CD4-positive, alpha-beta memory T cell (primary cell): Measurements from ENCODE around the gene AQP4. TPM values are rescaled to one million over a fixed set of nuclear protein-coding genes. Genes with fewer than 3 reads are reported as not detected.

ENCODE experiments used
- CTCF ChIA-PET: fragments of 350-600 bp; sonication (Branson Sonifier 250); formaldehyde crosslinking; loops from one replicate; lab custom pipeline; 2021; ENCODE audit warnings: inconsistent platforms; ENCODE audit not compliant: partially characterized antibody; lab: Charles Lee
- POLR2A ChIA-PET: fragments of 350-600 bp; sonication (Branson Sonifier 250); formaldehyde crosslinking; loops from one replicate; lab custom pipeline; 2021; ENCODE audit not compliant: partially characterized antibody; lab: Charles Lee
- DNase-seq, 5 donors: peaks; one replicate each; pipeline versions ENCODE4 v3.0.0 to v3.0.0-alpha.2; 2020 to 2022; ENCODE audit warnings: mixed read lengths in 1 of 5
- H3K27ac ChIP-seq: one replicate; pipeline ENCODE4 v1.7.0; 2013; ENCODE audit warnings: low read depth, low read length
- H3K27me3 ChIP-seq: 2 replicates; pipeline ENCODE4 v1.7.0; 2013; ENCODE audit warnings: mild to moderate bottlenecking, low read length, moderate library complexity; ENCODE audit not compliant: insufficient read depth
- H3K36me3 ChIP-seq: 2 replicates; pipeline ENCODE4 v1.7.0; 2013; ENCODE audit warnings: mild to moderate bottlenecking, low read length, moderate library complexity; ENCODE audit not compliant: insufficient read depth
- H3K4me1 ChIP-seq: 2 replicates; pipeline ENCODE4 v1.7.0; 2013; ENCODE audit warnings: mild to moderate bottlenecking, low read length, moderate library complexity; ENCODE audit not compliant: insufficient read depth
- H3K4me3 ChIP-seq, 2 donors: one replicate each; pipeline ENCODE4 v1.7.0; 2013; ENCODE audit warnings: low read length in 2 of 2, mild to moderate bottlenecking in 1 of 2
- H3K9me3 ChIP-seq, 2 donors: one replicate each; pipeline ENCODE4 v1.7.0; 2013; ENCODE audit warnings: low read length in 2 of 2, control low read depth in 1 of 2; ENCODE audit not compliant: control insufficient read depth in 1 of 2
- H3K27ac Mint-ChIP-seq, 7 donors: one replicate each; pipeline ENCODE4 v1.8.0; 2020 to 2021; ENCODE audit warnings: mixed read lengths in 7 of 7, mild to moderate bottlenecking in 6 of 7, inconsistent platforms in 3 of 7, moderate library complexity in 3 of 7
- H3K27me3 Mint-ChIP-seq, 2 donors: one replicate each; pipeline ENCODE4 v1.8.0; 2020 to 2021; ENCODE audit warnings: mixed read lengths in 2 of 2
- H3K36me3 Mint-ChIP-seq, 2 donors: one replicate each; pipeline ENCODE4 v1.8.0; 2020 to 2021; ENCODE audit warnings: mixed read lengths in 2 of 2, inconsistent platforms in 1 of 2, mild to moderate bottlenecking in 1 of 2
- H3K4me1 Mint-ChIP-seq, 4 donors: one replicate each; pipeline ENCODE4 v1.8.0; 2020 to 2021; ENCODE audit warnings: mixed read lengths in 4 of 4, mild to moderate bottlenecking in 1 of 4
- H3K4me3 Mint-ChIP-seq, 8 donors: one replicate each; pipeline ENCODE4 v1.8.0; 2020 to 2021; ENCODE audit warnings: mixed read lengths in 8 of 8, mild to moderate bottlenecking in 7 of 8, moderate library complexity in 6 of 8, inconsistent platforms in 3 of 8
- H3K9me3 Mint-ChIP-seq, 8 donors: one replicate each; pipeline ENCODE4 v1.8.0; 2020 to 2021; ENCODE audit warnings: mixed read lengths in 8 of 8, mild to moderate bottlenecking in 5 of 8, inconsistent platforms in 3 of 8, moderate library complexity in 1 of 8
- intact Hi-C: fragments of 100-400 bp; cut with micrococcal nuclease; formaldehyde crosslinking; loops from one replicate; pipeline ENCODE4 v1.15.1; 2023
- polyA plus RNA-seq, 2 donors: library from polyadenylated mRNA; unstranded; fragments of 300-500 nt; fragmentation: Illumina TruSeq; gene quantifications; one replicate each; pipeline ENCODE4 v1.2.3, GENCODE V29; 2021
- total RNA-seq, 2 experiments: library from RNA; stranded (reverse); gene quantifications; one replicate each; pipeline ENCODE4 v1.2.3, GENCODE V29; 2021

Gene AQP4
- total and polyA plus RNA-seq, 4 experiments from 2014 or later: not detected

DNA sequence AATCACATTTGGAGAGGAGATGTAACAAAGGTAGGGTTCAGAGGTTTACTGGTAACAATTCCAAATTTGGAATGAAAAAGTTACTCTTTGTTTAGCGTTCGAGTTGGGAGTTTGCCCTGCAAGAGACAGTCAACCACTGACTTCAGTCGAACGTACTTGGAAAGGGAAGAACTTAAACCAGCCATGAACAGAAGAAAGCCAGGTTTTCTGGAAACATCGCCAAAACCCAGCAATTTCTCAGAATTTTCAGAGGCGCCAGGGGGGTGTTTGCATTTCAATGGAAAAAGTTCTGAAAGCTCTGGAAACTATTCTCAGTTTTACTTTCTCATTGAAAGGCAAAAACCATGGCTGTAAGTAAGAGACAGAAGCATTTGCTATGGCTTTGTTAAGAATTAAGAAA is 28.5 kb upstream of the AQP4 start:
- Histone ChIP-seq H3K27ac (no peak overlapping the region), H3K27me3 (no peaks in the 10 kb centered on the region), H3K4me1 (no peaks in the 10 kb centered on the region), H3K4me3 (no peak overlapping the region), H3K9me3 (no peaks in the 10 kb centered on the region), H3K36me3 (no peaks in the 10 kb centered on the region)
- peaks cover 0 to 4% (median 2%) of the 10 kb centered on the region in 8 donors for H3K9me3 Mint-ChIP-seq
- POLR2A ChIA-PET: no interaction called here
- H3K27me3 Mint-ChIP-seq: no peaks in the 10 kb centered on the region
- H3K4me1 Mint-ChIP-seq: peaks cover 0 to 1% (median 0%) of the 10 kb centered on the region in 4 donors
- intact Hi-C loops: no loop called here
- no peaks in the 10 kb centered on the region for H3K36me3 Mint-ChIP-seq
- DNase-seq: no peak
- H3K4me3 Mint-ChIP-seq: no peak overlapping the region
- CTCF ChIA-PET: no interaction called here
- H3K27ac Mint-ChIP-seq: no peak overlapping the region

DNA sequence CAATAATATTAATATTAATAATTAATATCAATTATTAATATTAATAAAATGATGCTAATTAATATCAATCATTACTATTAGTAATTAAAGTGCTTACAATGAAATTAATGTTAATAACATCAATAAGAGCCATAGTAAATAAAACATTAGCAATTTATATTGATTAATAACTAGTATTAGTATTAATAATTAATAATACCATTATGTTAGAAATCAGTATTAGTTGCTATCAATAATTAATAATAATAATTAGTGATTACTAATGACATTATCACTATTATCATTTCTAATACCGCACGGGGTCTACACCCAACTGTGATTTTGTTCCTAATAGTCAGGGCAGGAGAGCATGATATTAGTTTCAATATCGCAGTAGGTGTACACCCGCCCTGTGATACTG is 22.8 kb upstream of the AQP4 start:
- Histone ChIP-seq H3K9me3 (no peaks in the 10 kb centered on the region), H3K4me1 (no peaks in the 10 kb centered on the region), H3K4me3 (no peak overlapping the region), H3K27me3 (no peaks in the 10 kb centered on the region), H3K27ac (no peak overlapping the region), H3K36me3 (no peaks in the 10 kb centered on the region)
- peaks cover 0 to 2% (median 0%) of the 10 kb centered on the region in 8 donors for H3K9me3 Mint-ChIP-seq
- ChIA-PET CTCF (no interaction called here), POLR2A (no interaction called here)
- H3K27me3 Mint-ChIP-seq: no peaks in the 10 kb centered on the region
- H3K36me3 Mint-ChIP-seq: no peaks in the 10 kb centered on the region
- intact Hi-C loops: no loop called here
- H3K4me1 Mint-ChIP-seq: no peaks in the 10 kb centered on the region
- no peak overlapping the region for H3K4me3 Mint-ChIP-seq
- DNase-seq: no peak
- no peak overlapping the region for H3K27ac Mint-ChIP-seq

DNA sequence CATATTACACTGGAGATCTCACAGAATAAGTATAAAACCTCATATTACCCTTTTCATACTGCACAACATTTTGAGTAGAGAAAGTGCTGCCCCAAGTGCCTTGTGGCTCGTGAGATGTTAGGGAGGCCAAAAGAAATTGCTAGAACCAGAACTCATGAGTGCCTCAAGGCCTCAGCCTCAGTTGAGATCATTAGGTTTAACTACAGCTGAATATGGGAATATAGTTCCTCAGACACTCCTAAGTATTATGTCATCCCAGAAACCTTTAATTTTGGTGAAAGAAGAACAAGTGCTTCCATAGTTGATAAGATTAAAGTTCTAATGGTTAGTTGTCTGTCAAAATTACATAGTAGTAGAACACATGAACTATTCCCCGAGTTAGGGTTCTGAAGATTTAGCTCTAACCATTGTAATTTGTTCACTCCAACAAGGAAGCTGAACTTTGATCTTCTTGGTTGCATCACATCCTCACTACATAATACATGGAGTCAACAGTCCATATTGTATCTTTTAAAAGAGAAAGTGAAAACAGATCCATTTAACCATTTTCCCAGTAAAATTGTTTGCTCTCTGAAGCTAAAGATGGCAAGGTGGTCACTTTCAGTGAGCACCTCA is 9.6 kb upstream of the AQP4 start:
- no peaks in the 10 kb centered on the region for H3K4me1 Mint-ChIP-seq
- no peak overlapping the region for H3K4me3 ChIP-seq

DNA sequence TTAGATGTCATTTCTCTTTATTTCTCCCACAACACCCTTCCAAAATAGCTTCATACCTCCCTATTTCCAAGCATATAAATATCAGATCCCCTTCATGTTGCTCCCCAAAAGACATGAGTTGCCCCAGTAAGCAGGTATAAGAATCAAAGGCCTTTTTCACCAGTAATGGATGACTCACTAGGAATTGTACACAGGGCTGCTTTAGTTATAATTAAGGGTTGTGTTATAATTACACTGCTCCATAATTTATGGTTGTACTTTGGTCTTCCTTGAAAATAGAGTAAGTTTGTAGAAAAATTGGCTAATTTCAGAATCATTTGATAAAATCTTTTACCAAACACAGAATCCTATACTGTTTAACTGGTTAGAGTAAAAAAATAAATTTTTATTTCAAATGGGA is 8.8 kb upstream of the AQP4 start:
- intact Hi-C loops: no loop called here
- Mint-ChIP-seq H3K4me3 (no peak overlapping the region), H3K27ac (no peak overlapping the region), H3K9me3 (peaks cover 0 to 11% (median 4%) of the 10 kb centered on the region in 8 donors), H3K36me3 (no peaks in the 10 kb centered on the region), H3K27me3 (no peaks in the 10 kb centered on the region), H3K4me1 (no peaks in the 10 kb centered on the region)
- Histone ChIP-seq H3K27me3 (no peaks in the 10 kb centered on the region), H3K9me3 (no peaks in the 10 kb centered on the region), H3K4me3 (no peak overlapping the region), H3K36me3 (no peaks in the 10 kb centered on the region), H3K27ac (no peak overlapping the region), H3K4me1 (no peaks in the 10 kb centered on the region)
- CTCF ChIA-PET: no interaction called here
- POLR2A ChIA-PET: no interaction called here
- no peak for DNase-seq

More for the DNA sequence above, 9.6 kb upstream of the AQP4 start:
- POLR2A ChIA-PET: no interaction called here
- Mint-ChIP-seq H3K27me3 (no peaks in the 10 kb centered on the region), H3K36me3 (no peaks in the 10 kb centered on the region), H3K27ac (no peak overlapping the region), H3K4me3 (no peak overlapping the region), H3K9me3 (peaks cover 0 to 11% (median 4%) of the 10 kb centered on the region in 8 donors)
- no peaks in the 10 kb centered on the region for H3K36me3 ChIP-seq
- no peak for DNase-seq
- H3K9me3 ChIP-seq: no peaks in the 10 kb centered on the region
- no peak overlapping the region for H3K27ac ChIP-seq
- H3K4me1 ChIP-seq: no peaks in the 10 kb centered on the region
- CTCF ChIA-PET: no interaction called here
- intact Hi-C loops: no loop called here
- no peaks in the 10 kb centered on the region for H3K27me3 ChIP-seq

DNA sequence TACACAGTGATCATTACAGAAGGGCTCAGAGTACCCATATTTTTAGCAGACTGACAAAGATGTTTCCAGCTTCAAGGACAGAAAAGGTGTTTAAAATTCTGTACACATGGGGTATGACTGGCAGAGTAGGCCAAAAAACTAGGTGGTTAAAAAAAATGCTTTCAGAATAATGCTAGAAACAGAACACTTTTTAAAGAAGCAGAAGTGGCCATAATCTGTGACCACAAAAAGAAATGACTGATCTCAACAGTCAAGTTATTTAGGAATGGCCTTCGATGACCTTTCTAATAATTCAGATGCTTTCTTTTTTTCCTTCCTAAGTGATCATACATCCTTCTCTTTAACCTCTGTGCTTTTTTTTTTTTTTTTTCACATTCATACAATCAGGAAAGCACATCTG is 4.1 kb upstream of the AQP4 start:
- Mint-ChIP-seq H3K9me3 (peaks cover 0 to 13% (median 3%) of the 10 kb centered on the region in 8 donors), H3K27ac (no peak overlapping the region), H3K27me3 (peaks cover 0 to 3% of the 10 kb centered on the region in 2 donors), H3K36me3 (no peaks in the 10 kb centered on the region), H3K4me1 (no peaks in the 10 kb centered on the region), H3K4me3 (no peak overlapping the region)
- Histone ChIP-seq H3K4me1 (no peaks in the 10 kb centered on the region), H3K27ac (no peak overlapping the region), H3K4me3 (no peak overlapping the region), H3K9me3 (no peaks in the 10 kb centered on the region), H3K36me3 (no peaks in the 10 kb centered on the region), H3K27me3 (no peaks in the 10 kb centered on the region)
- no peak for DNase-seq
- CTCF ChIA-PET: no interaction called here
- POLR2A ChIA-PET: no interaction called here
- intact Hi-C loops: no loop called here

DNA sequence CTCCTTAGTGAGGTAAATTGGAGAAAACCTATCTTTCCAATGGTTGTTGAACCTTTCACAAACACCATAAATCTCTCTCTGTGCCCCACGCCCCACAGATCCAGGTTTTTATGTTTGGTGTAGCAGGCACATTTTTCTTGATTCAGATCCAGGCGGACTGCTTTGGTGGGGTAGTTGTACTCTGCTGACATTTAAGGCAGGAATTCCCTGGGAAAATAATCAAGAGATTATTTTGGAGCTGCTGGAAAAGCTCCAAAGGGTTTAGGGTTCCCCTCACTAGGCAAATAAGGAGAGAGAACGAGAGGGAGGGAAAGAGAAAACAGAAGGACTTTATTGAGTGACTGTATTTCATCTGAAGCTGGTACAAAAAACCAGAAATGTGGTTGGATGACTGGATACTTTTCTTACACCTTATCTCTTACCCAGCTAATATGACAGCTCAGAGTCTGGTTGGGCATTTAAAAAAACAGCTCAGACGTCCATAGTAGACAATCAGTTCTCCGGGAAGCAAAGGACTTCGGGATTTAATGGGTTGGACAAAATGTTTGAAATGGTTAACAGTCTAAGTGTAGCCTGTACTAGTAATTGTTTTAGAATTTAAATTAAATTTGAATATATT is 3.6 kb upstream of the AQP4 start:
- Mint-ChIP-seq H3K27ac (no peak overlapping the region), H3K27me3 (peaks cover 0 to 3% of the 10 kb centered on the region in 2 donors), H3K4me3 (no peak overlapping the region), H3K36me3 (no peaks in the 10 kb centered on the region), H3K9me3 (peaks cover 0 to 11% (median 3%) of the 10 kb centered on the region in 8 donors), H3K4me1 (no peaks in the 10 kb centered on the region)
- ChIA-PET POLR2A (no interaction called here), CTCF (no interaction called here)
- Histone ChIP-seq H3K4me3 (no peak overlapping the region), H3K4me1 (no peaks in the 10 kb centered on the region), H3K27me3 (no peaks in the 10 kb centered on the region), H3K27ac (no peak overlapping the region), H3K36me3 (no peaks in the 10 kb centered on the region), H3K9me3 (no peaks in the 10 kb centered on the region)
- no peak for DNase-seq
- intact Hi-C loops: no loop called here

DNA sequence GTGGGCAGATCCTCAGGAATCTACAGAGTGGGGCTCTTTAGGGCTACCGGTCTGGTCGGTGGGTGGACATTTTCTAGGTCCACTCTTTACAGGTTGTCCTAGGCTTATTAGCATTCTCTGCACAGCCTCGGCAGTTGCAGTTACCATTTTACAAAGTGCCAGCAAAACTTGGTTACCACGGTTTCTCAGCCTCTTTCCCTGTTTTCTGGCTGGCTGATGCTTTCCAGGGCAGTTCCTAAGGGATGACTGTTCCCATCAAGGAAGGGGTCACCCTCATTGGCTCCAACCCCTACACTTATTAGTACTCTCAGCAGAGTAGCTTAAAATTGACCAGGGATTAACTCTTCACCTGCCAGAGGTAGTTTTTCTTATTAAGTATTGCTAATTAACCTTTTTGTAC is 2.0 kb upstream of the AQP4 start:
- Histone ChIP-seq H3K36me3 (no peaks in the 10 kb centered on the region), H3K9me3 (no peaks in the 10 kb centered on the region), H3K4me3 (no peak overlapping the region), H3K27me3 (no peaks in the 10 kb centered on the region), H3K4me1 (no peaks in the 10 kb centered on the region), H3K27ac (no peak overlapping the region)
- Mint-ChIP-seq H3K9me3 (peaks cover 0 to 8% (median 2%) of the 10 kb centered on the region in 8 donors), H3K4me1 (no peaks in the 10 kb centered on the region), H3K27ac (no peak overlapping the region), H3K4me3 (no peak overlapping the region), H3K27me3 (peaks cover 2 to 6% of the 10 kb centered on the region in 2 donors), H3K36me3 (no peaks in the 10 kb centered on the region)
- DNase-seq: no peak
- CTCF ChIA-PET: no interaction called here
- POLR2A ChIA-PET: no interaction called here
- intact Hi-C loops: no loop called here
